GM21528 (cell line): ENCODE measurements around the gene ASB3.
"Not testable (repeated sequence)": the region's sequence is repeated elsewhere in the genome, so short reads cannot be mapped to it uniquely, and the experiment has no call there.

Source experiments
- ATAC-seq: cut with Tn5 transposase; IDR thresholded peaks from one replicate; pipeline ENCODE4 v1.9.1; 2021; ENCODE audit warnings: mild to moderate bottlenecking, moderate library complexity; ENCODE audit not compliant: unreplicated experiment, low FRiP score

The ASB3 gene

GRCh38 chr2:53786705-53787613 is at the start of gene ASB3, which contains the start of gene ERLEC1:
Gene ASB3, minus strand, starts transcription at chr2:53786953. Its CDS starts 21,381 bp downstream, at chr2:53765572.
Gene ERLEC1, plus strand, starts transcription at chr2:53787044. Its CDS starts 167 bp downstream, at chr2:53787211.
- ATAC-seq = peak; percentile 97

GRCh38 chr2:53829980-53830290 is 43.2 kb upstream of the ASB3 start:
- not testable (repeated sequence) for ATAC-seq

DNA sequence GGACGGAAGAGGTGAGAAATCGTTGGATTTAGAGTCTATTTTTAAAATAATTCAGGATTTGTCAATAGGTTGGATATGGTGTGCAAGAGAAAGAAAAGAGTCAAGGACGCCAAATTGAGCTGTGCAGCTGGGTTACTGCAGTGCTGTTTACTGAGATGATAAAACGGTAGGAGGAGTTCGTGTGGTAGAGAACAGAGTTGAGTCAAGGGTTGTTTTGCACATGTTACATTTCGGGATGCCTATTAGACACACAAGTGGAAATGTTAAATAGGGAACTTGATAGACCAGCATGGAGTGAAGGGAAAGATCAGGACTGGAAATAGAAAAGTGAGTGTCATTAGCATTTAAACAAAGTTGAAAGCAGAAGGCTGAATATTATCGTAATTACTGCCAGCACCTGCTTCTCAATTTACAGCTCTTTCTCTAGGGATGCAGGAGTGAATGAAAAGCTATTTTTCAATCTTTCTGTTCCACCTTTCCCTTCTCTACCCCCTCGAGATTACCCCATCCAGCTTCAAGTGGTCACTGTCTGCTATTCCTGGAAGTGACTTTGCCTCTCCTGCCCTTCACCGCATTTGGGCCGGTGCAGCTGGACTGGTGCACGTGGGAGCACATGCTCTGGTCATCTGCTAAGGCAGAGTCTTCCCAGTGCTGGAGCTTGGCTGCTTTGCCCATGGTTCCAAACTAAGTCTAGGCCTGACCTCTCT is 42.7 kb upstream of the ASB3 start:
- ATAC-seq = no peak

DNA sequence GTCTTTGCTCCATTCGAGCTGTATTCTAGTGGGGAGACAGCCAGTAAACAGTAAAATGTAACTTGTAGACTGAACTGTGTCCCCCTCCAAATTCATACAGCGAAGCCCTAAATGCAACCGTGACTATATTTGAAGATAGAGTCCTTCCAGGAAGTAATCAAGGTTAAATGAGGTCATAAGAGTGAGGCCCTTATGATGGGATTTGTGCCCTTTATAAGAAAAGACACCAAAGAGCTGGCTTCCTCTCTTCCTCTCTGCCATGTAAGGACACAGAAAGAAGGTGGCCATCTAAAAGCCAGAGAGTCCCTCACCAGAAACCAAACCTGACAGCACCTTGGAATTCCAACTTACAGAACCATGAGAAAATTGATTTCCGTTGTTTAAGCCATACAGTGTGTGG is 41.6 kb upstream of the ASB3 start:
- ATAC-seq = no peak

- no peak for ATAC-seq
These were observed 40.8 kb upstream of the ASB3 start for GRCh38 chr2:53827398-53828175.

DNA sequence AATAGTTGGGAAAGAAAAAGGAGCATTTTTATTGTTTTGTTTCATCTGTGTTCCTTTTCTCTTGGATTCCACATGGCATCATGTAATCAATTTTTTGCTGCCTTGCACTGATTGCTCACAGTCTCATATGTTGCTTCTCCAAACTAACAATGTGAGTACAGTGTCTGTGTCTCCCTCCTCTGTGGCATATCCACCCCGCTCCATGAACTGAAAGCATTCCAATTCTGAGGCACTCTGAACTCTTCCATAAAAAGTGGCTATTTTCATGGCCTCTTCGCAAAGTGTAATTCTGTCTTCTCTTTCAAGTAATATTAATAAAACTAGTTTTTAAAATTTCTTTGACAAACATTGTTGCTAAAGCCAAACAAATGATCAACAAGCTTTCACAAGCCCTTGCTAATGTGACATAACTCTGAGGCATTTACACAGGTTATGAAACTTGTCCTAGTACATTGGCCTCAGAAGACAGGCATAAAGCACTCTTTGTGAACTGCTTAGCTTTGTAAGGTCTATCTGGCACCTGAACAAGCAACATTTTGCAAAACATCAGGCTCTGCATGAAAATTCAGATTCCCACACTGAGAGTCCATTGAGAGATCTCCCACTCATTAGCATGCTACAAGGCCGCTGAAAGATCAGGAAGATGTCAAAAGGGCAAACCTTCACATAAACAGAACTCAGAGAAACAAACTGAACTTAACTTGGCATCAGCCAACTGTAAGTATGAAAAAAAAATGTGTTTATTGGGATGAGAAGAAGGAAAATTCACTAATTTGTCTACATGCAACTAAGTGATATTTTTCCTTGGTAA is 40.0 kb upstream of the ASB3 start:
- ATAC-seq = no peak

DNA sequence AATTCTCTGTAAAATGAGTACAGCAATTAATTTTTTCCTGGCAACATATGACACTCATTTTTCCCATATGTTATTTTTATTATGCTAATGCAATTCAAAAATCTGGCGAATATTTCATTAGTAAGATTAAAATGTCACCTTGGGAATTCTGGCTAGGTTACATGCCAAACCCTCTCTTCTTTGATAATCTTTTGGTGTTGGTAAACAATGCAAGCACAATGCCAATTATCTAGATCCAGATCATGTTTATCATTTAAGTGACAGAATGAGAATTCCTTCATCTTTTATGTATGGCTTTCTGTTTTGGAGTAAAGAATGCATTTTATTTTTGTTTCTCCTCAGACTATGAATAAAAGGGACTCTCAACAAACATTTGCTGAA is 39.3 kb upstream of the ASB3 start:
- ATAC-seq = no peak

GRCh38 chr2:53823639-53824038 is 36.9 kb upstream of the ASB3 start:
- ATAC-seq = not testable (repeated sequence)

- ATAC-seq = no peak
These were observed 35.1 kb upstream of the ASB3 start for GRCh38 chr2:53821810-53822209.

DNA sequence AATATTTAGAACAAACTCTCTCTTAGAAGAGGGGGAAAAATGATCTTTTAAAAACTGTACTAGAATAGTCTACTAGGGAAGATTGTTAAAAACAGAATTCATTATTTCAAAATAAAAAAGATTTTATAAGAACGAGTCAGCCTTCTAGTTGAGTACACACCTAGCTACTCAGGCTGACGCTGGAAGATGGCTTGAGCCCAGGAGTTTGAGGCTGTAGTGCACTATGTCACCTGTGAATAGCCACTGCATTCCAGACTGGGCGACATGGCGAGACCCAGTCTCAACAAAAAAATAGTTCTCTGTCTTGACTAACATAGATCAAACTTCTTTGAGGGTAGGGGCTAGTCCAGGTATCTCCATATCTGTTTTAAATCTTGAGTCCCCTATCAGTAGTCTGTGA is 34.0 kb upstream of the ASB3 start:
- no peak for ATAC-seq

DNA sequence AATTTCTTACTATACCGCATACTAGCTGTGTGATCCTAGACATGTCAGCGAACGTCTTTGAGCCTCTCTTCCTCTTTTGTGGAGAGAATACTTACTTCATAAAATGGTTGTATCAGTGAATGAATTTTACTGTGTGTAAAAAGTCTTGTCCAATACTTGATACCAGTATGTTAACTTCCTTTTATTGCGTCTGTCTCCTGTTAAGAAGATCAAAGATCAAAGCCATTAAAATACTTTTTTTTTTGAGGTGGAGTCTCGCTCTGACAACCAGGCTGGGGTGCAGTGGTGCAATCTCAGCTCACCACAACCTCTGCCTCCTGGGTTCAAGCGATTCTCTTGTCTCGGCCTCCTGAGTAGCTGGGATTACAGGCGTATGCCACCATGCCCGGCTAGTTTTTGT is 33.3 kb upstream of the ASB3 start:
- no peak for ATAC-seq

GRCh38 chr2:53819634-53820033 is 32.9 kb upstream of the ASB3 start:
- no peak for ATAC-seq

DNA sequence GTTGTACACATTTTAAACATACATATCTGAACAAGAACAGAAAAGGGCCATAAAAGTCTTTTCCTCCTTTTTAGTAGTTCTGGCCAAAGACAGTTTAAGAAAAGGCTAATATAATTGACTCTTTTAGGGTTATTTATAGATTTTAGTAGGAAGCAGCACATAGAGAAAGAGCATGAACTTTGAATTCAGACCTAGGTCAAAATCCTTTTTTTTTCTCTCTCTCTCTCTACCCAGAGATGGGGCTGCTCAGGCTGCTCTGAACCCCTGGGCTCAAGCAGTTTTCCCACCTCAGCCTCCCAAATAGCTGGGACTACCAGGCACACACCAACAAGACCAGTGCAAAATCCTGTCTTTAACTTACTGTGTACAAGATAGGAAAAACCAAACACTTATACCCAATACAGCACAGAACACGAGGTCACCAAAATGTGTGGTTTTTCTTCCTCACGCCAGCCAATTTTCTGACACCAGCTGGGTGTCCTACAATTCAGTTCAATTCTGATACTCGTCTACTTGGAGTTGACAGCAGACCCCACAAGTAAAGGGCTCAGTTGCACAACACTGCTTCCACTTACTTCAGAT is 32.2 kb upstream of the ASB3 start:
- ATAC-seq = no peak

GRCh38 chr2:53813151-53813550 is 26.4 kb upstream of the ASB3 start:
- ATAC-seq = no peak

GRCh38 chr2:53811601-53812000 is 24.8 kb upstream of the ASB3 start:
- ATAC-seq = no peak

- no peak for ATAC-seq
These were observed 15.9 kb upstream of the ASB3 start for GRCh38 chr2:53802617-53803151.

GRCh38 chr2:53801547-53801946 is 14.8 kb upstream of the ASB3 start:
- no peak for ATAC-seq

DNA sequence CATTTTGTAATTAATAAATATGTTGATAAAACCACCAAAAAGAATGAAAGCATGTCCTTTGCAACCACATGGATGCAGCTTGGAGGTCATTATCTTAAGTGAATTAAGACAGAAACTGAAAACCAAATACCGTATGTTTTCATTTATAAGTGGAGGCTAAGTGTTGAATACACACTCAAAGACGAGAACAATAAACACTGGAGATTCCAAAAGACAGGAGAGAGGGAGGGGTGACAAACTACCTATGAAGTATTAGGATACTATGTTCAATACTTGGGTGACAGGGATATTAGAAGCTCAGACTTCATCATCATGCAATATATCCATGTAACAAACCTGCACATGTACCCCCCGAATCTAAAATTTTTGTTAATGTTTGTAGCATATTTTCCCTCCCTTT is 7.1 kb upstream of the ASB3 start:
- ATAC-seq = no peak

GRCh38 chr2:53793261-53793660 is 6.5 kb upstream of the ASB3 start:
- no peak for ATAC-seq
